Sigmoid colon (tissue), 7 donors: ENCODE results near the gene SLC27A2. TPM values are rescaled to one million over a fixed set of nuclear protein-coding genes. Genes with fewer than 3 reads are reported as not detected.

Experiments used
- DNase-seq: peaks from one replicate; pipeline ENCODE4 v3.0.0-alpha.2; 2019
- H3K27ac ChIP-seq, 4 donors: fragments of 200-600 bp; sonication (generic); one replicate each; pipeline ENCODE4 v1.5.1; 2016 to 2019; ENCODE audit warnings: mild to moderate bottlenecking in 1 of 4
- H3K27me3 ChIP-seq, 3 donors: fragments of 200-600 bp; sonication (generic); one replicate each; pipeline ENCODE4 v1.5.1; 2019; ENCODE audit warnings: mild to moderate bottlenecking in 1 of 3
- H3K36me3 ChIP-seq, 4 donors: fragments of 200-600 bp; sonication (generic); one replicate each; pipeline ENCODE4 v1.5.1; 2016 to 2019
- H3K4me1 ChIP-seq, 4 donors: fragments of 200-600 bp; sonication (generic); one replicate each; pipeline ENCODE4 v1.5.1; 2017 to 2019
- H3K4me3 ChIP-seq, 4 donors: fragments of 200-600 bp; sonication (generic); one replicate each; pipeline ENCODE4 v1.5.1; 2017 to 2019; ENCODE audit warnings: mild to moderate bottlenecking in 2 of 4, moderate library complexity in 1 of 4
- H3K9me3 ChIP-seq, 4 donors: fragments of 200-600 bp in 3 of 4; sonication (generic) in 3 of 4; one replicate each; pipeline versions ENCODE4 v1.5.1 to v1.6.1; 2013 to 2019
- CTCF ChIP-seq, 4 experiments: fragments of 450-650 bp in 3 of 4; fragments of 200-600 bp in 1 of 4; IDR thresholded peaks; one replicate each; pipeline ENCODE4 v1.5.1; 2016 to 2019; ENCODE audit warnings: antibody characterized with exemption in 4 of 4, mild to moderate bottlenecking in 3 of 4, moderate library complexity in 2 of 4
- EP300 ChIP-seq, 4 donors: sonication (generic); formaldehyde crosslinking; IDR thresholded peaks; one replicate each; pipeline ENCODE4 v1.6.1; 2017; ENCODE audit warnings: antibody characterized with exemption in 4 of 4
- POLR2A ChIP-seq, 2 donors: fragments of 450-650 bp; IDR thresholded peaks; one replicate each; pipeline ENCODE4 v1.6.1; 2016; ENCODE audit warnings: antibody characterized with exemption in 2 of 2, mild to moderate bottlenecking in 2 of 2, moderate library complexity in 2 of 2
- POLR2AphosphoS5 ChIP-seq, 4 donors: sonication (generic); formaldehyde crosslinking; IDR thresholded peaks; one replicate each; pipeline ENCODE4 v1.6.1; 2017; ENCODE audit warnings: antibody characterized with exemption in 4 of 4
- WGBS, 2 donors: extraction: QIAGEN DNeasy Blood & Tissue Kit; methylation state at CpG; one replicate each; pipeline ENCODE4 v1.1.7; 2013; 5-methylcytosine and 5-hydroxymethylcytosine counted together
- intact Hi-C: fragments of 100-400 bp; cut with DNase I; formaldehyde crosslinking; loops from one replicate; pipeline ENCODE4 v1.15.1; 2023
- polyA plus RNA-seq, 3 donors: library from polyadenylated mRNA; stranded (reverse); fragments of 200-250 nt; gene quantifications; one replicate each; pipeline ENCODE4 v1.2.3, GENCODE V29; 2013
- total RNA-seq, 4 donors: library from RNA; depleted of rRNA; stranded (reverse); fragments of >200 nt; gene quantifications; one replicate each; pipeline ENCODE4 v1.1.0, GENCODE V29; 2016
- donor health status: healthy with polysubstance abuse.
- donor health status: Bipolar disorder and iron deficiency.
- donor health status: healthy.

The SLC27A2 gene
- total and polyA plus RNA-seq, 7 donors = 0.33 to 16.6 (median 4.6) TPM; not detected in 2

GRCh38 chr15:50234764-50235163, 52.8 kb downstream of the SLC27A2 start:
- Histone ChIP-seq H3K27me3 (no peaks in the 10 kb centered on the region), H3K4me3 (no peak overlapping the region), H3K9me3 (no peaks in the 10 kb centered on the region), H3K4me1 (no peaks in the 10 kb centered on the region), H3K27ac (no peak overlapping the region), H3K36me3 (no peaks in the 10 kb centered on the region)
- intact Hi-C loops = no loop called here
- TF ChIP-seq CTCF (IDR thresholded peaks at IDR 0.05) (no peak), EP300 (IDR thresholded peaks at IDR 0.05) (no peak), POLR2AphosphoS5 (IDR thresholded peaks at IDR 0.05) (no peak), POLR2A (IDR thresholded peaks at IDR 0.05) (no peak)
- 52 to 71% methylated on average over 2 of the region's 2 CpGs for WGBS, 2 donors
- no peak for DNase-seq

- Histone ChIP-seq H3K27me3 (no peaks in the 10 kb centered on the region), H3K27ac (no peak overlapping the region), H3K9me3 (no peaks in the 10 kb centered on the region), H3K4me3 (no peak overlapping the region), H3K36me3 (no peaks in the 10 kb centered on the region), H3K4me1 (no peaks in the 10 kb centered on the region)
- DNase-seq = no peak
- 91 to 94% methylated on average over 1 of the region's 1 CpG for WGBS, 2 donors
- intact Hi-C loops = no loop called here
- TF ChIP-seq POLR2AphosphoS5 (IDR thresholded peaks at IDR 0.05) (no peak), CTCF (IDR thresholded peaks at IDR 0.05) (no peak), POLR2A (IDR thresholded peaks at IDR 0.05) (no peak), EP300 (IDR thresholded peaks at IDR 0.05) (no peak)
These were observed 53.8 kb downstream of the SLC27A2 start for GRCh38 chr15:50235794-50236193.

DNA sequence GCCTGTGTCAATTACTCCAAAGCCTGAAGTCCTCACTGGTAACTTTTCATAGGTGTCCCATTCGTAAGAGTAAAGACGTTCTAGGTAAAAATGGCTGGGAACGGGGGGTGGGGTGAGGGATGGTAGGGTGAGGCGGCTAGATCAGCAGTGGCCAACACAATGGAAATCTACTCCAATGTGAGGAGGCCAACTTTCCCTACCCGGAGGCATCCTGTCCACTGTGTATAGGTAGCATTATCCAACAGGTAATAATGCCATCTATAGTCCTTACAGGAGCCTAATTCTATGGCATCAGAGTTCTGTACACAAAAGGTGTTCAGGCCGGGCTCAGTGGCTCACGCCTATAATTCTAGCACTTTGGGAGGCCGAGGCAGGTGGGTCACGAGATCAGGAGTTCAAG, 54.4 kb downstream of the SLC27A2 start:
- H3K27ac ChIP-seq = no peak overlapping the region
- intact Hi-C loops = no loop called here
- DNase-seq = no peak

GRCh38 chr15:50238255-50238654, 56.3 kb downstream of the SLC27A2 start:
- H3K9me3 ChIP-seq = no peaks in the 10 kb centered on the region
- no peaks in the 10 kb centered on the region for H3K4me1 ChIP-seq
- WGBS, 2 donors = 90 to 91% methylated on average over 2 of the region's 2 CpGs
- no peak for DNase-seq
- H3K36me3 ChIP-seq = no peaks in the 10 kb centered on the region
- intact Hi-C loops = no loop called here
- TF ChIP-seq POLR2AphosphoS5 (IDR thresholded peaks at IDR 0.05) = no peak
- no peak for TF ChIP-seq EP300 (IDR thresholded peaks at IDR 0.05)
- no peak for TF ChIP-seq CTCF (IDR thresholded peaks at IDR 0.05)
- TF ChIP-seq POLR2A (IDR thresholded peaks at IDR 0.05) = no peak
- no peaks in the 10 kb centered on the region for H3K27me3 ChIP-seq
- H3K27ac ChIP-seq = no peak overlapping the region
- H3K4me3 ChIP-seq = no peak overlapping the region

More for the DNA sequence above, 54.4 kb downstream of the SLC27A2 start:
- Histone ChIP-seq H3K4me1 (no peaks in the 10 kb centered on the region), H3K27me3 (no peaks in the 10 kb centered on the region), H3K9me3 (no peaks in the 10 kb centered on the region), H3K4me3 (no peak overlapping the region), H3K36me3 (no peaks in the 10 kb centered on the region)
- 96% methylated on average over 9 of the region's 9 CpGs for WGBS, 2 donors
- TF ChIP-seq CTCF (IDR thresholded peaks at IDR 0.05) (no peak), POLR2AphosphoS5 (IDR thresholded peaks at IDR 0.05) (no peak), POLR2A (IDR thresholded peaks at IDR 0.05) (no peak), EP300 (IDR thresholded peaks at IDR 0.05) (no peak)
